ENCODE measurements around the gene INO80.
"Not testable (repeated sequence)": the region's sequence is repeated elsewhere in the genome, so short reads cannot be mapped to it uniquely, and the experiment has no call there.

Gene INO80

GRCh38 chr15:40995656-40996055 is 120.4 kb downstream of the INO80 start:
- DNase-seq, result no peak

GRCh38 chr15:40992825-40993224 is 123.3 kb downstream of the INO80 start:
- DNase-seq, result no peak

- DNase-seq, result no peak
Measured at GRCh38 chr15:40992241-40992741, 123.8 kb downstream of the INO80 start.

- no peak for DNase-seq
Measured at GRCh38 chr15:40991355-40991754, 124.7 kb downstream of the INO80 start.

- DNase-seq, result no peak
Measured at GRCh38 chr15:40990789-40991188, 125.3 kb downstream of the INO80 start.

GRCh38 chr15:40990080-40990479 is 126.0 kb downstream of the INO80 start:
- no peak for DNase-seq

- DNase-seq, result no peak
Measured at GRCh38 chr15:40988156-40988555, 127.9 kb downstream of the INO80 start.

- DNase-seq, result no peak
Measured at GRCh38 chr15:40986820-40987219, 129.3 kb downstream of the INO80 start.

- no peak for DNase-seq
Measured at GRCh38 chr15:40985541-40986330, 130.3 kb downstream of the INO80 start.

GRCh38 chr15:40984964-40985363 is 131.1 kb downstream of the INO80 start:
- no peak for DNase-seq

- DNase-seq, result no peak
Measured at GRCh38 chr15:40984406-40984805, 131.7 kb downstream of the INO80 start.

GRCh38 chr15:40982855-40983254 is 133.2 kb downstream of the INO80 start:
- DNase-seq, result no peak

- no peak for DNase-seq
Measured at GRCh38 chr15:40981186-40981585, 134.9 kb downstream of the INO80 start.

- DNase-seq, result no peak
Measured at GRCh38 chr15:40978562-40978961, 137.5 kb downstream of the INO80 start.

- DNase-seq, result no peak
Measured at GRCh38 chr15:40978141-40978540, 137.9 kb downstream of the INO80 start.

- DNase-seq, result no peak
Measured at GRCh38 chr15:40976819-40977218, 139.3 kb downstream of the INO80 start.

GRCh38 chr15:40974879-40975278 is 141.2 kb downstream of the INO80 start:
- DNase-seq, result no peak

- no peak for DNase-seq
Measured at GRCh38 chr15:40969363-40969762, 146.7 kb downstream of the INO80 start.

- no peak for DNase-seq
Measured at GRCh38 chr15:40968290-40969085, 147.6 kb downstream of the INO80 start.

GRCh38 chr15:40964634-40965033 is 151.4 kb downstream of the INO80 start:
- DNase-seq, result no peak

GRCh38 chr15:40964006-40964405 is 152.1 kb downstream of the INO80 start:
- no peak for DNase-seq

GRCh38 chr15:40963201-40963600 is 152.9 kb downstream of the INO80 start:
- DNase-seq, result no peak

- DNase-seq, result not testable (repeated sequence)
Measured at GRCh38 chr15:40962317-40962716, 153.8 kb downstream of the INO80 start.

GRCh38 chr15:40961740-40962139 is 154.3 kb downstream of the INO80 start:
- DNase-seq, result not testable (repeated sequence)
